D721Med (cell line): ENCODE results near the gene MAP2K6.

Experiments
- DNase-seq: peaks from one replicate; pipeline ENCODE4 v3.0.0; 2011; ENCODE audit warnings: low spot score; ENCODE audit not compliant: insufficient read length
- FAIRE-seq: peaks from 2 replicates; lab custom pipeline; 2011; peaks lifted over from hg19 to GRCh38; lab: Jason Lieb, UNC
- CTCF ChIP-seq: IDR thresholded peaks from 2 replicates; pipeline ENCODE4 v1.5.1; 2012; ENCODE audit warnings: mild to moderate bottlenecking, control low read depth; ENCODE audit not compliant: insufficient read depth; ENCODE audit errors: missing control alignments

MAP2K6 gene

GRCh38 chr17:69579961-69580677 is 165.6 kb downstream of the MAP2K6 start:
- no peak for FAIRE-seq
- no peak for DNase-seq
- TF ChIP-seq CTCF: no peak

- TF ChIP-seq CTCF: no peak
- no peak for FAIRE-seq
- no peak for DNase-seq
Observed at GRCh38 chr17:69581061-69581961, 166.8 kb downstream of the MAP2K6 start.

GRCh38 chr17:69588316-69588715 is 173.8 kb downstream of the MAP2K6 start:
- no peak for TF ChIP-seq CTCF
- FAIRE-seq (no peak), DNase-seq (no peak)

- FAIRE-seq: no peak
- no peak for TF ChIP-seq CTCF
- no peak for DNase-seq
Observed at GRCh38 chr17:69588827-69589239, 174.3 kb downstream of the MAP2K6 start.

GRCh38 chr17:69590671-69591070 is 176.2 kb downstream of the MAP2K6 start:
- DNase-seq: no peak
- TF ChIP-seq CTCF: no peak
- no peak for FAIRE-seq

DNA sequence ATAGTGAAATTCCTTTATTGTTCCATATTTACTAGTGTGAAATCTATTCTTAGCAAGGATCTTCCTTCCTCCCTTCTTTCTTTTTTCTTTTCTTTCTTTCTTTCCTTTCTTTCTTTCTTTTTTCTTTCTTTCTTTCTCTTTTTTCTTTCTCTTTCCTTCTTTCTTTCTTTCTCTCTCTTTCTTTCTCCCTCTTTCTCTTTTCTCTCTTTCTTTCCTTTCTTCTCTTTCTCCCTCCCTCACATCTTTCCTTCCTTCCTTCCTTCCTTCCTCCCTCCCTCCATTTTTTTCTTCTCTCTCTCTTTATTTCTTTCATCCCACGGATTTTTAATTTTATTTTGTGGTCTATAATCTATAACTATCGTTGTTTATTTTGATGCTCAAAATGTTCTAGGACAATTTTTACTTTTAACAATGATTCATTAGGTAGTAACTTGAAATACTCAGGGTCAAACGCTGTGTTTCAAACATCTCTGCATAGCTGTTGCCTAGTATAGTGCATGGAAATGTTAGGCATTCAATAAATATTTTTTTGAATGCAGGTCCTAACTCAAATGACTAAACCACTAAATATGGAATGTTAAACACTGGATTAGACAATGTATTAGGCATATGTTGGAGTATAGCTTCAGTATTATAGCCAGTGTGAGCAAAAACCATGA is 178.3 kb downstream of the MAP2K6 start:
- DNase-seq (no peak), FAIRE-seq (no peak)
- TF ChIP-seq CTCF: no peak

- no peak for TF ChIP-seq CTCF
- FAIRE-seq: no peak
- no peak for DNase-seq
Observed at GRCh38 chr17:69593351-69593715, 178.8 kb downstream of the MAP2K6 start.
